ENCODE results near the gene PHLDB2.
"Not testable (repeated sequence)": the region's sequence is repeated elsewhere in the genome, so short reads cannot be mapped to it uniquely, and the experiment has no call there.

PHLDB2 gene

DNA sequence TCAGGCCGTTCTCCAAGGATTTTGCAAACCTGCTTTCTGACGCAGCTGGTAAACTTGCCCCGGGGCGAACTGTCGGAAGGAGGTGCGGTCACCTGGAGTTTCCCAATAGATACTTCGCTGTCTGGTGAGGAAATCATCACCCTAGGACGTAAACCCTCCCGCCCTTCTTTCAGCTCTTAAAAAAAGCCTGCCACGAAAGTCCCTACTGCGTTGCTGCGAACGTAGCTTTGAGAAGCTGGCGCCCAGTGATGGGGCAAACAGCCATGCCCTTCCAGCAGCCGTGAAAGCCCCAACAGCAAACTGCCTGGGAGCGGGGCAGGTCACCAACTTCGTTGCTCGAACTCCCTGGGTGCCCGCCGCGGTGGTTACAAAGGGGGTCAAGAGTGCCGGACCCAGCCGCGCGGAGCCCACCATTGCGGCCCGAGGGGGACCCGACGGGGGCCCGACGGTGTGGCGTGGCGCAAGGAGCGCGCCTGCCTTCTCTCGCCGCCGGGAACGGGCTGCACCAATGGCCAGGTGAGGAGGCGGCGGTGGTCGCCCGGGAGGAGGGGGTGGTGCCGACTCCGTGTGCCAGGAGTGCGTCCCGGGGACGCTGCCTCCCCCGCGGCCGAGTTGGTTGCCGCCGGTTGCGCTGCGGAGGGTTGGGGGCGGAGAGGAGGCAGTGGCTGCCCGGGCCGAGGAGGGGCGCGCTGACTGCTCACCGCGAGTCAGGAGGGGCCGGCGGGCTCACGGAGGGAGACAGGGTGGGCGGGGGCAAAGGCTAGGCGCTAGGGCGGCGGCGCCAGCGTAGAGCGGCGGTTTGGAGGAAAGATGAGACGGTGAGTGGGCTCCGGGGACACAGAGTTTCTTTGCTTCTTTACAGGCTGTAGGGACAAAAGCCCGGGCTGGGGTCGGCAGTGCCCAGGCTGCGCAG is at the start of gene PHLDB2:
TSS of gene PHLDB2 (plus strand) at position 205 of the 913 bp plus-strand sequence. CDS start 24,813 bp downstream, outside the sequence.
- peak; percentile 26 for DNase-seq

DNA sequence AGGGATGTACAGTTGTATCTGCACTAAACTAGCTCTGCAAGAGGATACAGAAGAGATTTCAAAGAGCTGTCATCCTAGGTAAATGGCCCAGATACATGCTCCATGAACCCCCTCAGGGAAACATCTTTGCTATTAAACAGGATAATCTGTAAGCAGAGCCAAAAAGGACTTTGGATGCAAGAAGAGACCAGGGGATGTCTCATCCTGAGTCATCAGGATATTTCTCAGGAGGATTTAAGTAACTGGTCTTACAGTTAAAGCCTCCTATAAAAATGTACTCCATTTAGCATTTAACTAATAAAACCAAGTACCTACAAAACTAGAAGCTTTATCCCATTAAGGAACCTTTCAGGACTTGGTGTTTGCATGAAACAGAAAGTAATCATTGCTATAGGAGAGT is 48.2 kb upstream of the PHLDB2 start:
- no peak for DNase-seq

DNA sequence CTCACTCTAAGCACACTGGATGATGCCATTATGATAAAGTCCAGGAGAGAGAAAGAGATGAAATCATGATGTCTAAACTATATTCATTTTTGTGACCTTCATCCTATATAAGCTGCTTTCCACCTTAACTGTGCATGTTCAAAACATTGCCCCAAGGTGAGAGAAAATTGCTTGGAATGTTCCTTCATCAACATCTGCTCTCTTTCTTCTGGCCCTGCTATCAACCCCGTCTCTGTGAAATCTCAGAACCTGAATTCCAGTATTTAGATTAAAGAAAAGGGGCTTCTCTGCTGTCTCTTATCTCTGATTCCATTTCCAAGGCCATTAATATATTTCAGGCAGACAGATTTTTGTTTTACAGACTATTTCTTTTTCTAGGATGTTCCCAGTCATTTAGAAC is 47.3 kb upstream of the PHLDB2 start:
- no peak for DNase-seq

DNA sequence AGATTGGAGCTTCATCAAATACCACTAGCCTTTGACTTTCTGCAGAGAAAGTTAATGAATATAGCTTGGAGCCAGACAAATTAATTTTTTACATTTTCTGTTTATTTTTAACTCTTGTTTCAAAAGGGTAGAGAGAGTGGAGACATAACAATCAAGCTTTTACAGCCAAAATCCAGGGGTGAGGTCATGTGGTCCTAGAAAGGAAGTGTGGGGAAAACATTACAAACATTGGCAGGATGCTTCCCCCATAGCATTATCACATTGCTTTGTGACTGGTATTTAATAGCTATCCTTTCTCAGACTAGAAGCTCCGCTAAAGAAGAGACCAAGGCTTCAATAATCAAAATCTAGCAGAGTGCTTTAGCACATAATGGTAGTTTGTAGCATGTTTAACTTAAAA is 46.4 kb upstream of the PHLDB2 start:
- DNase-seq = no peak

DNA sequence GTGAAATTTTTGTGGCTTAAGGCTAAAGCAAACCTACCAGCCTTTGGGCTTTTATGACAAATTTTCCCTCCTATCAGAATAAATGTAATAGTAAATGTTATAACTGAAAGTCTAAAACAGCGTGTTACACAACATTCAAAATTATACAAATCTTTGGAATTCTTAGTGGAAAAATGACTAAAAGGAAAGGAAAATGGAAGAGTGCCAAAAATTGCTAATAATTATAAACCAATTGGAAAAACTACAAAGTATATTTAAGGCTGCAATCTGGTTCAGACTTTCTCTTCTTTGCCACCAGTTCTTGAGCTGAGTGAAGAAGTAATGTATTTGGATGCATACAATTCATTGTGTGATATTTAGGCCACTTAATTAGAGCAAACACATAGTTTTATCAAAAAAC is 45.6 kb upstream of the PHLDB2 start:
- DNase-seq = no peak

DNA sequence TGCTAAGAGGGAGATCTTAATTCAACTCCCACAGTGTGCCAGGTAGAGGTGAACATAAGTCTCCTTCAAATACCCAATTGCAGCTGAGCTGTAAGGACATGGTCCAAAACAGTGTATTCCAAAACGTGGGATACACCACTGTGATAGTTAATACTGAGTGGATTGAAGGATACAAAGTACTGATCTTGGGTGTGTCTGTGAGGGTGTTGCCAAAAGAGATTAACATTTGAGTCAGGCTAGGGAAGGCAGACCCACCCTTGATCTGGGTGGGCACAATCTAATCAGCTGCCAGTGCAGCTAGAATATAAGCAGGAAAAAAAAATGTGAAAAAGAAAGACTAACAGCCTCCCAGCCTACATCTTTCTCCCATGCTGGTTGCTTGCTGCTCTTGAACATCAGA is 45.1 kb upstream of the PHLDB2 start:
- no peak for DNase-seq

DNA sequence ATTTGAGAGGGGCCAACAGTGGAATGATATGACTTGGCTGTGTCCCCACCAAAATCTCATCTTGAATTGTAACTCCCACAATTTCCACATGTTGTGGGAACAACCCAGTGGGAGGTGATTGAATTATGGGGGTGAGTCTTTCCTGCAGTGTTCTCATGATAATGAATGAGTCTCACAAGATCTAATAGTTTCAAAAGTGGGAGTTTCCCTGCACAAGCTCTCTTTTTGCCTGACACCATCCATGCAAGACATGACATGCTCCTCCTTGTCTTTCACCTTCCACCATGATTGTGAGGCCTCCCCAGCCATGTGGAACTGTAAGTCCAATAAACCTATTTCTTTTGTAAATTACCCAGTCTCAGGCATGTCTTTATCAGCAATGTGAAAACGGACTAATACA is 42.3 kb upstream of the PHLDB2 start:
- not testable (repeated sequence) for DNase-seq

DNA sequence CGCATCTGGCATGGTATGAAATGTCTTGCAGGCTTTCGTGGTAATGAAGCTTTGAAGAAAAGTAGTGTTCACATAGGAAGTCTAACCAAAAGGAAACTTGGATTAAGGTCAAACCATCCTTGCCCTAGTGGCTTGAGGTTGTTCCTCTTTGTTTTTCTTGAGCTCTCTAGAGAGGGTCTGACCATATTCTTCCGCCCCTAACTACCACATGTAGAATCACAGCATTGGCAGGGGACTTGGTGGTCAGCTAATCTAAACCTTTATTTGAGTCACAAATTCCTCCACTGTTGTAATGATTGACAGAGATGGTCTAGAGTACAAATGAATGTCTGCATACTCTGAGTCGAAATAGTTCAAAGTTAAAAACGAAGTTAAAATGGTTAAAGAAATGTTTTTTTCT is 39.1 kb upstream of the PHLDB2 start:
- DNase-seq = no peak

DNA sequence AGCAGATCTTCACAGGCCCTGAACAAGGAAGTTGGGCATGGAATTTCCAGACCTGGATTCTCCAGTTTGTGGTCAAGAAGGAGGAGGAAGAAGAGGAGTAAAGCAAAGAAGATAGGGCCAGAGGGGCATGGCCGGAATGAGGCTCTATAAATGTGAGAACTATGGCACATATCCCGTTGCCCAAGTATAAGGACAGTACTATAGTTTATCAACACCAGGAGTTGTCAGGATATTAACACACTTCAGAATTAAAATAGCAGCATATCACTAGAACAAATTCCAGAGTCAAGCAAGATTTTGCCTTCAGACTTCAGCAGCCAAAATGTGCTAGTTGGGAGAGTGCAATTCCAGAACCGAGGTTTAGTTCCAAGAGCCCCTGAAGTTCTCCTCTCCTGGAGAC is 38.4 kb upstream of the PHLDB2 start:
- no peak for DNase-seq

DNA sequence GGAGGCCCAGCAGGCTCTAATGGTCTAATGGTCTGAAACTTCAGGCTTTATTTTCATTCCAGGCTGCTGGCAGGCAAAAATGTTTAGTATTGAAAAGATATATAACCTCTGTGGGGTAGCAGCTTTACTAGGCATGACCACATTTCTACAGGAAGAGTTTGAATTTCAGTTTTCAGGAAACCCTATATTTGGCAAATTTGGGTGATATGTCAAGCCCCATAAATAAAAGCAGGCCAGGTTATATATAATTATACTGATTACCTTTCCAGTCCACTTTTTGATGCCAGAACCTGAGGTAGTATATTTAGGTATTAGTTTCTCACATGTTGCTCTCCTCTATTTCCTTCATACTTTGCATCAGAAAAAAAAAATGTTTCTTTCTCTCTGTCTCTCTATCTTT is 37.2 kb upstream of the PHLDB2 start:
- DNase-seq = no peak

DNA sequence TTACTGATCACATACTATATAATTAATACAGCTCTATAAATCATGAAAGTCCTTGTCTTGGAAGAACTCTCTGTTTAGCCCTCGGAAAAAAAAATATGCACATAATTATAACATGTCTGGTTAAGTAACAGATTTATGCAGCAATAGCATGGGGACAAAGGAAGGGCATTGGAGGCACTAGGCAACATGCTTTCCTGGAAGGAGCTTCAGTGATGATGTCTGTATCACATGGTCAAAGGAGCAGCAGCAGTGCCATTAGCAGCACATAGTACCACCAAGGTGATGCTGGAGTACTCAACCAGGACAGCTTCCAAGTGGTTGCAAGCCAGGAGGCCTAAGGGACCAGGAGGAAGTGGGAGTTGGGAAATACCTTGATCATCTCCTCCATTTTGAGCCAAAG is 36.3 kb upstream of the PHLDB2 start:
- DNase-seq = no peak

DNA sequence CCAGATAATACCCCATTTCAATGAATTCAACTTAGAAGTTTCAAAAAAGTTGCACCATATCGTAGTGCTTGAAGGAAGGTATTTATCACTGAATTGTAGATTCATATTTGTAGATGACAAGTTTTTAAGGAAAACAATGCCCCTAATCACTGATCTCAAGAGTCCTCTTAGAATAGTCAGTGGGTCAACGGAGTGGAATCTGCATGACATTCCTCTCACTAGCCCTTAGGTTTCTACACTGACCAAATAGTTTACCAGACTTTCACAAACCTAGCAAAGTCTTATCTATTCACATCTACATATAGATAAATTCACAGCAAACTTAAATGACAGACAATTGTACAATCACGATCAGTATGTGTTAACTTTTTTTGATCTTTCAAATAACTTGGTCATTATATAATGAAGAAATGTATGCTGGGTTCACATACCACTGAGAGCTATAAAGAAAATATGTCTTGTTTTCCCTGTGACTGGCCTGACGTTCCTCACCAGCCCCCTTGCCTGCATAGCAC is 35.7 kb upstream of the PHLDB2 start:
- no peak for DNase-seq

DNA sequence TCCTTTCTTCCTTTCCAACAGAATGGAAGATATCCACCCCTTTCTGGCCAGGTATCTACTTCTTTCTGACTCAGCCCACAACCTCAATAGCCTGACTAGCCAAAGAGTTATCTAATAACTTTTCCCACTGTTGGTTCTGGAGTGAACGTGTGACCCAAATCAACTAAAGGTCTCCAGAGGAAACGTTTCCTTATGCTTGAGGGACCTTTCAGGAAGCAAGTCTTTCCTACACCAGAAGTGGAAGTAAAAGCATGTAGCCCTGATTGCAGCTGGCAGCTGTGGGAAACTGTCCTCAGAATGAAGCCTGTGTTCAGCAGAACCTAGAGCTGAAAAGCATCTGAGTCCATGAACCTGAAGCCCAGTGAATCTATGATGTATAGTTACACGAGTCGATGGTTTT is 34.7 kb upstream of the PHLDB2 start:
- no peak for DNase-seq

DNA sequence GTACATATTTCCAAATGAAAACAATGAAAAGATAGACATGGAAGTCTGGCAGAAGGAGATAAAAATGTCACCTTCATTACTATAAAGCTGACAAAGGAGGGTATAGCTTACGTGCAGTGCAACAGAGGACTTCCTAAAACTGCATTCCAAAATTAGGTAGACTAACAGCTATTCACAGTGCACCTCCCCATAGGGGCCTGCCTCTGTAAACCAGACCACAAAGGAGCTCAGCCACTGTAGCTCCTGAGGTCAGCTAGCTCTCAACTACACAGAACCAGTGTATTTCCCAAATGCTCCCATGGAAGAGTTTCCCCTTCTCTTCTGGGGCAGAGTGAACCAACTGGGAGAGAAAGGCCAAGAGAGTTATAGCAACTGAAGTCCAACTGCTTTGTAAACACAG is 31.2 kb upstream of the PHLDB2 start:
- DNase-seq = no peak

DNA sequence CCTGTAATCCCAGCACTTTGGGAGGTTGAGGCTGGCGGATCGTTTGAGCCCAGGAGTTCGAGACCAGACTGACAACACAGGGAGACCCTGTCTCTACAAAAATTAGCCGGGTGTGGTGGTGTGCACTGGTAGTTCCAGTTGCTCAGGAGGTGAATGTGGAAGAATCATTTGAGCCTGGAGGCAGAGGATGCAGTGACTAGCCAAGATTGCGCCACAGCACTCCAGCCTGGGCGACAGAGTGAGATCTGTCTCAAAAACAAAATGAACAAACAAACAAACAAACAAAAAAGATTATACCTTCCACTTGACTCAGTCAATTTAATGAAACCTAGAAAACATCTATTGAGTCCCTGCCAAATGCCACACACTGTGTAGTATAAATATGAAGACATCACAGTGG is 30.5 kb upstream of the PHLDB2 start:
- no peak for DNase-seq

DNA sequence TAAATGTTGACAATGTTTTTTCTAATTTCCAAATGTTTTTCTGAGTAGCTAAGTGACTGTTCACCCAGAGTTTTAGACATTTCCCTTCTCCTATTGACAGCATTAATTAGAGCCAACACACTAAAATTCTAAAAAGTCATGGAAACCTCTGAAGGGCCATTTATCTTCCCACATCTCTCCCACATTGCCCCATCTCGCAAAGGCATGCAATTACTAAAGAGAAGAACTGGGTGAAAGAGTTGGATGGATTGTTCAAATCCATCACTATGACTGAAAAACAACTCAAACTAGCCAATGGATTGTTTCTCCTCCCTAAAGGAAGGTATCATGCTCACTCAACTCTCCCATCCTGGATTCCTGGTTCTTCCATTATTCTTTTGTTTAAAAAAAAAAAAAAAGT is 30.0 kb upstream of the PHLDB2 start:
- no peak for DNase-seq

DNA sequence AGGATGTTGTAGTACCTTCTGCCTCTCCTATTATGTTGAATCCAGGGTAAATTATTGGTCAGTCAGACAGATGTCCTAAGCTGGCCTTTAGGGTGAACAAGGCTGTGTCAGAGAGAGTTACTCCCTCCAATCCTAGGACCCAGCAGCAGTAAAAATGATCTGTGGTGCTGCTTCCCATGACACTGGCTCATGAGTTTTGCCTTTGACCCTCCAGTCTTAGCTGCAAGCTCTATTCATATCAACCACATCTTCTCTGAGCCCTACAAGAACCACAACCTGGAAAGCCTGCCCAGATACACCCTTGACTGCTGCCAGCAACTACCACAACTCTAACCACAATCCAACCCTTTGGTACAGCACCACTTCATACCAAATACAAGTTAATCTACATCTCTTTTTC is 27.2 kb upstream of the PHLDB2 start:
- peak; percentile 44 for DNase-seq

DNA sequence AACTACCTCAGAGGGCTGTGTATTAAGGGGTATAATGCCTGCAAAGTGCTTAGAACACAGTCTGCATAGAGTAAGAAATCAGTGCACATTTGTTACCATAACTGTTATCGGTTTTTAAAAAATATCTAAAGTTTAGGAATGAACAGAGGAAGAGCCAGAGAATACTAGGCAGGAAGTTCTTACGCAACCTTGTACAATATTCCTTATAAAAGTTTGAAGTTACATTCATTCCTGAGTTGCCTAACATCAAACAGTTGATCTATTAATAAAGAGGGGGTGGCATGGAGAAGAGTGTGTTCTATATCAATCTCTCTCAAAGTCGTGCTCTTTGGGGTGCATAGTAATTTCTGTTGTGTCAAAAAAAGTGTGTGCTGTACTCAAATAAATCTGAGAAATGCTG is 22.0 kb upstream of the PHLDB2 start:
- DNase-seq = no peak

DNA sequence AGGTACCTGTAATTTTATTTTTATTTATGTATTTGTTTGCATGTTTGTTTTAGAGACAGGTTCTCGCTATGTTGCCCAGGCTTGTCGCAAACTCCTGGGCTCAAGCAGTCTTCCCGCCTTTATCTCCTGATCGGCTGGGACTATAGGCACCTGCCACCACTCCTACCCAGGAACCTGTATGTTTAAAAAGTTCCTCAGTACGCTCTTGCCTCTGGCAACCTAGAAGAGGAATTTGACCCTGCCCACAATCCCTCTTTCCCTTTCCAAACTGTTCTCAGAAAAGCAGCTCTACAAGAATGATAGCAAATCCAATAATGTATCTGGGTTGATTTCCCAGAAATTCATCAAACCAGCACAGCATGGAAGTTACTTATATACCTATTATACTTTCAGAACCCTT is 20.9 kb upstream of the PHLDB2 start:
- DNase-seq = no peak

DNA sequence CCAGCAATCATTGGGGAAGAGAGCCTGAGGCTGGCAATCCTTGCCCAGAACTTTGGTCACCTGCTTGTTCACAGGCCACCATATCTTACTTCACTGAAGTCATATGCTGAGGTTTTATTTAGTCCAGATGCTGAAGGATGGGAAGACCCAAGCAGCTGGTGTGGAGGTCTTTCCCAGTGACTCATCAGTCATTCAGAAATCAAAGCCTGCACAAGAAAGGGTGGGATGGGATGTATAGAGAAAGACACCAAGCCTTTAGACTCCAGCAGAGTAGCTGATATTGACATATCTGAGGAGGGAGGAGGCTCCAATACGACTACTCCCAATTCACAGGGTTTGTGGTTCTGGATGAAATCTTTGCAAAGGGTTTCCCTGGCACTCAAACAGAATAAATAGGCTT is 13.0 kb upstream of the PHLDB2 start:
- no peak for DNase-seq

DNA sequence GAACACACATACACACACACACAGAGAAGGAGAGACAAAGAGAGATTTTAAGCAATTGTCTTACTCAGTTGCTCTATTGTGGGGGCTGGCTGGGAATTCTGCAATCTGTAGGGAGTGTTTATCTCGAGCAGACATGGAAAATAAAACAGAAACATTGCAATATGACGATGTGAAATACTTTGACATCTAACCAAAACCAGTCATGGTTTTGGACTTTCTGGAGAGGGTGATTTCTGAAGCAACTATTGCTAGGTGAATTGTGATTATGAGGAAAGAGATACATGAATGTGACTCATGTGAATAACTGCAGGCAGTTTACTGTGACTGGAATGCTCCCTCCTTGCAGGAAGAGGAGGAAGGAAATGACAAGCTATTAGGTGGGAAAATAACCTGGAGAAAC is 12.3 kb upstream of the PHLDB2 start:
- DNase-seq = no peak

DNA sequence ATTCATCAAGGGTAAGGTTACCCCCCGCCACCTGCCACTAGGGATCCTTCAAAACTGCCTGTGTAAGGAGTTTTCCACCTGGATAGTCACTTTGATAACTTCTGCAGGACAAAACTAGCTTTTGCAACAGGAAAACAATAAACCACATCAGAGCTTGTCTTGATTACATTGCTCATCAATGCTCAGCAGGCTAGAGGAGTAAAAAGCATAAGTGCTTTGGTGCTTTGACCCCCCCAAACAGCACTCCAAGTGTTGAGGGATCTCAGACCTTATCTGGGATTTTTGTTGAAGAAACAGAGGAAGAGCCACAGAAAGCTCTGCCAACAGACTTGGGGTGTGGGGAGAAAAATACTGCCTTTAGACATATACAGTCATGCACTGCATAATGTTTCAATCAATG is 10.8 kb upstream of the PHLDB2 start:
- no peak for DNase-seq

DNA sequence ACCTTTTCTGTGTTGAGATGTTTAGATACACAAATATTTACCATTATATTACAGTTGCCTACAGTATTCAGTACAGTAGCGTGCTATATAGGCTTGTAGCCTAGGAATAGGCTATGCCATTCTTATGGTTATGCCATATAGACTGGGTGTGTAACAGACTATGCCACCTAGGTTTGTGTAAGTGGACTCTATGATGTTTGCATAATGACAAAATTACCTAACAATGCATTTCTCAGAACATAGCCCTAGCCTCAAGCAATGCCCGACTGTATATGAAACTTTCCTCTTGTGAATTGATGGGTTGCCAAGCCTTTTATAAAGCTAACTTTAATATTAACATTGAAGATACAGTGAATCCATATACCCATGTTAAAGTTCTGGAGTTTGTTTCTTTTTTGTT is 10.3 kb upstream of the PHLDB2 start:
- DNase-seq = no peak

DNA sequence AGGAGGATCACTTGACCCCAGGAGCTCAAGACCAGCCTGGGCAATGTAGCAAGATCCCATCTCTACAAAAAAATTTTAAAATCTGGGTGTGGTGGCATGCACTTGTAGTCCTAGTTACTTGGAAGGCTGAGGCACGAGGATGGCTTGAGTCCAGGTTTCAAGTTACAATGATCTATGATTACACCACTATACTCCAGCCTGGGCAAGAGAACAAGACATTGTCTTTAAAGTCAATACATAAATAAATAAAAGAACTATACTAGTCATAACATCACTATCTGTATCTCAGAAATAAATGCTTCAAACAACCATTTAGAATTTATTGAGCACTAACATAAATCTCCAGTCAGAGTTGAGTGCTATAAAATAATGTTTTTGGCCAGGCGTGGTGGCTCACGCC is 8.5 kb upstream of the PHLDB2 start:
- no peak for DNase-seq

DNA sequence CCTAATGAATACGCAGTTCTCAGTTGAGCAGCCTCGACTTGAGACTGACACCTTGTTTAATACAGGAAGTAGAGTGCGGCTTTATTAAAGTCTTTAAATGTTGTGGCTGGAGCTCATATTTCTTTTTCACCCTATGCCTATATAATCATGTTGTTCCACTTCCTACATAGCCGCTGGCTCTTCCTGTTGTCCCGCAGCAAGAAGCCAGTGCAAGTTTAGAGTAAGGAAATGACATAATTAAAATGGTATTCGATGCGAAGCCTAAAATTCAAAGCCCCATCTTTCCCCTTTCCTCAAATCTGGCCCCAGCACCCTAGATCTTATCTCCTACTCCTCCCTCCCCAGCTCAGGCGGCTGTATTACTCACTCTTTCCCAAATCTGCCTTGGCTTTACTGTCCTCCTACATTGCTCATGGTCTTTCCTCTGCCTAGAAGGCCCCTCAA is 7.5 kb upstream of the PHLDB2 start:
- DNase-seq = no peak

Data from activated CD4-positive, alpha-beta T cell treated with anti-CD3 and anti-CD28 coated beads, Interleukin-2, amount 50 U/mL, for 16 hours (primary cell).